Vagina (tissue), 2 donors: ENCODE measurements around the gene PLEKHF1. TPM values are rescaled to one million over a fixed set of nuclear protein-coding genes. Genes with fewer than 3 reads are reported as not detected.

Source experiments
- DNase-seq, 2 donors: peaks; one replicate each; pipeline ENCODE4 v3.0.0-alpha.2; 2017; ENCODE audit errors: extremely low spot score in 2 of 2
- H3K27ac ChIP-seq: fragments of 200-600 bp; sonication (generic); one replicate; pipeline ENCODE4 v1.5.1; 2019
- H3K27me3 ChIP-seq: fragments of 200-600 bp; sonication (generic); one replicate; pipeline ENCODE4 v1.5.1; 2019
- H3K36me3 ChIP-seq, 2 donors: fragments of 200-600 bp; sonication (generic); one replicate each; pipeline ENCODE4 v1.5.1; 2017 to 2019
- H3K4me1 ChIP-seq: fragments of 200-600 bp; sonication (generic); one replicate; pipeline ENCODE4 v1.5.1; 2019
- H3K4me3 ChIP-seq, 2 donors: fragments of 200-600 bp; sonication (generic); 1 replicate in 1 of 2; 2 replicates in 1 of 2; pipeline ENCODE4 v1.5.1; 2016 to 2019
- H3K9me3 ChIP-seq: fragments of 200-600 bp; sonication (generic); one replicate; pipeline ENCODE4 v1.5.1; 2019
- POLR2A ChIP-seq, 2 donors: fragments of 450-650 bp; IDR thresholded peaks; one replicate each; pipeline ENCODE4 v1.6.1; 2017; ENCODE audit warnings: antibody characterized with exemption in 2 of 2, mild to moderate bottlenecking in 2 of 2, moderate library complexity in 2 of 2
- POLR2AphosphoS5 ChIP-seq, 2 donors: sonication (generic); formaldehyde crosslinking; IDR thresholded peaks; one replicate each; pipeline ENCODE4 v1.9.0; 2017; ENCODE audit warnings: antibody characterized with exemption in 2 of 2, mild to moderate bottlenecking in 2 of 2, low read depth in 1 of 2; ENCODE audit not compliant: insufficient read depth in 1 of 2
- intact Hi-C: fragments of 100-400 bp; cut with DNase I; formaldehyde crosslinking; loops from one replicate; pipeline ENCODE4 v1.15.1; 2023
- total RNA-seq: library from RNA; depleted of rRNA; stranded (reverse); fragments of >200 nt; gene quantifications from one replicate; pipeline ENCODE4 v1.2.3, GENCODE V29; 2016
- TF ChIP-seq, protein P1 (sequence below), 3 experiments: fragments of 450-650 bp in 2 of 3; fragments of 200-600 bp in 1 of 3; sonication (generic) in 1 of 3; IDR thresholded peaks; one replicate each; pipeline ENCODE4 v1.5.1; 2017 to 2019; ENCODE audit warnings: antibody characterized with exemption in 3 of 3, mild to moderate bottlenecking in 2 of 3, moderate library complexity in 2 of 3

The PLEKHF1 gene
- total RNA-seq, 1 donor from 2014 or later, result 37.1 TPM

DNA sequence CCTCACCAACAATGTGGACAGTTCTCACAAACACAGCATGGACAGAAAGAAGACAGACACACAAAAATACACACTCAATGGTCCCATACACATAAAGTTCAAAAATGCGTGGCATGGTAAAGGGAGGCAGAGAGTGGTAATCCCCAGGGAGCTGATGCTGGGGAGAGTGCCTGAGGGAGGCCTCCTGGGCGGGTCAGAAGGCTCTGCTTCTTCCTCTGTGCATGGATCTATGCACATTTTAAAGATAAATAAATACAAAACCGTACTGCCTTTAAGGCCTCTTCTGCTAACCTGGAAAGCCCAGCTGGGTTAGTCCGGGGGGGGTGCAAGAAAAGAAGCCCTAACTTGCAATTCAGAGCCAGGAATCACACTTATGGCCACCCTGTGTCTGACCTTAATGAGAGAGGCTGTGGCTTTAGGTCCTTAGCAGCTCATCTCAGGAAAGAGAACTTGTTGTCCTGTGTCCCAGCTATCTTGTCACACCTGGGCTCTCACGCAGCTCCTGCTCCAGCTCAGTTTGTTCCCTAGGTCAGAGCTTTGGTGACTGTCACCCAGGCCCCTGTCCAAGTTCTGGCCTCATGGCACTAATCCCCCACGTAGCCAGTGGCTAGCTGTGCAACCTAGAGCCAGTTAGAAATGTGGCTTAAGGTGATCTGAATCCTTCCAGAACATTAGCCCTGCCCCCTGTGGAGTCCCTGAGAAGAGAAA lies 30.7 kb upstream of the PLEKHF1 start:
- DNase-seq, result no peak
- Histone ChIP-seq H3K4me1 (no peaks in the 10 kb centered on the region), H3K27me3 (no peaks in the 10 kb centered on the region), H3K4me3 (no peak overlapping the region), H3K36me3 (no peaks in the 10 kb centered on the region), H3K9me3 (no peaks in the 10 kb centered on the region), H3K27ac (no peak overlapping the region)
- TF ChIP-seq, protein P1, sequence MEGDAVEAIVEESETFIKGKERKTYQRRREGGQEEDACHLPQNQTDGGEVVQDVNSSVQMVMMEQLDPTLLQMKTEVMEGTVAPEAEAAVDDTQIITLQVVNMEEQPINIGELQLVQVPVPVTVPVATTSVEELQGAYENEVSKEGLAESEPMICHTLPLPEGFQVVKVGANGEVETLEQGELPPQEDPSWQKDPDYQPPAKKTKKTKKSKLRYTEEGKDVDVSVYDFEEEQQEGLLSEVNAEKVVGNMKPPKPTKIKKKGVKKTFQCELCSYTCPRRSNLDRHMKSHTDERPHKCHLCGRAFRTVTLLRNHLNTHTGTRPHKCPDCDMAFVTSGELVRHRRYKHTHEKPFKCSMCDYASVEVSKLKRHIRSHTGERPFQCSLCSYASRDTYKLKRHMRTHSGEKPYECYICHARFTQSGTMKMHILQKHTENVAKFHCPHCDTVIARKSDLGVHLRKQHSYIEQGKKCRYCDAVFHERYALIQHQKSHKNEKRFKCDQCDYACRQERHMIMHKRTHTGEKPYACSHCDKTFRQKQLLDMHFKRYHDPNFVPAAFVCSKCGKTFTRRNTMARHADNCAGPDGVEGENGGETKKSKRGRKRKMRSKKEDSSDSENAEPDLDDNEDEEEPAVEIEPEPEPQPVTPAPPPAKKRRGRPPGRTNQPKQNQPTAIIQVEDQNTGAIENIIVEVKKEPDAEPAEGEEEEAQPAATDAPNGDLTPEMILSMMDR (IDR thresholded peaks at IDR 0.05), result no peak
- TF ChIP-seq POLR2A (IDR thresholded peaks at IDR 0.05), result no peak
- TF ChIP-seq POLR2AphosphoS5 (IDR thresholded peaks at IDR 0.05; ENCODE audit: insufficient read depth in 1 of 2, low read depth in 1 of 2), result no peak
- intact Hi-C loops, result no loop called here

DNA sequence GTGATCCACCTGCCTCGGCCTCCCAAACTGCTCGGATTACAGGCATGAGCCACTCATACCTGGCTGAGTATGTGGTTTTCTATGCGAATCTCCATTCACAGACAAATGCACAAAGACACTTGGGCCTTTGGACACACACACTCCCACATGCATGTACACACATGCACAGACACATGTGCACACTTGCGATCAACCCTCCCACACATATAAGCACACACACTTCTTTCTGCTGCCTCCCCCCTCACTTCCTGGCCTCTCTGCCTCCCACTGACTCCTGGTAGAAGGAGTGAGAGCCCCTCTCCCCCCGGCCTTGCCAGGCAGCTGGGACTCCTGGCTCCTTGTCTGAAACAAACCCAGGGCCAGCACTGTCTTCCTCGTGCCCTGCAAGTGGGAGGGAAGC lies 29.3 kb upstream of the PLEKHF1 start:
- Histone ChIP-seq H3K4me1 (no peaks in the 10 kb centered on the region), H3K27ac (no peak overlapping the region), H3K36me3 (no peaks in the 10 kb centered on the region), H3K27me3 (no peaks in the 10 kb centered on the region), H3K9me3 (no peaks in the 10 kb centered on the region), H3K4me3 (no peak overlapping the region)
- DNase-seq, result no peak
- intact Hi-C loops, result no loop called here
- TF ChIP-seq POLR2AphosphoS5 (IDR thresholded peaks at IDR 0.05; ENCODE audit: insufficient read depth in 1 of 2, low read depth in 1 of 2) (no peak), POLR2A (IDR thresholded peaks at IDR 0.05) (no peak)
- TF ChIP-seq, protein P1 (IDR thresholded peaks at IDR 0.05), result no peak

DNA sequence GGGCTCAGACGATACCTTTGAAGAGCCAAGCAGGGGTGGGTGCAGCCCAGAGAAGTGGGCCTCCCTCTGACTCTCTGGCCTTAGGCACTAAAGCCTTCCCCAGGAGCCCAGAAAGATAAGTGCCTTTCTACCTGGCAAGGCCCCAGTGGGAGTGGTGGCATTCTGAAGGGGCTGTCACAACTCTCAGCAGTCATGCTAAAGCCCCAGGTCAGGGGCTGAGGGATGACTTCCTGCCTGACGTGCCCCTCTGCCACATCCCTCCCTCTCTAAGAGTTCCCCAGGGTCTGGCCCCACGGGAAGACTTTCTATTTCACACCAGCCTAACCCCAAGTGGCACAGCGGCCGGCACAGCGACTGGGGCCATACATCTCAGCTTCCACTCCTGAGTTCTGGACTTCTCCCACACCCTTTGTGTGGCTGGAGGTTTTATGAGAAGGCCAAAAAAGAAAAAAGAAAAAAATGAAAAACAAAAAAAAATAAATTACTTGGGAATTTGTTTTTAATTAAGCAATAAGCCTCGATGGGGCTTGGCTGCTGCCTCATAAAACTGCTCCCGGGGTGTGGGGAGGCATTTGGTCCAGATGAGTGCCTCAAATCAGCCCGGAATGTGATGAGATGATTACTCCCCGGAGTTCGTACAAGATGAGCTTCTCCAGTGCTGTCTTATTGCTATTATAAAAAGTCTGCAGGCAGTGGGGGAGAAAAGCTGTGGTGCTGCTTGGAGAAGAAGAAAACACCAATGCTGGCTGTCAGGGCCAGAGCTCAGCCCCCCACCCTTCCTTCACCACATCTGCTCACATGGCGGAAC lies 28.5 kb upstream of the PLEKHF1 start:
- Histone ChIP-seq H3K36me3 (no peaks in the 10 kb centered on the region), H3K4me3 (no peak overlapping the region), H3K9me3 (no peaks in the 10 kb centered on the region), H3K4me1 (no peaks in the 10 kb centered on the region), H3K27me3 (no peaks in the 10 kb centered on the region), H3K27ac (no peak overlapping the region)
- intact Hi-C loops, result no loop called here
- TF ChIP-seq, protein P1 (IDR thresholded peaks at IDR 0.05), result no peak
- TF ChIP-seq POLR2AphosphoS5 (IDR thresholded peaks at IDR 0.05; ENCODE audit: insufficient read depth in 1 of 2, low read depth in 1 of 2) (no peak), POLR2A (IDR thresholded peaks at IDR 0.05) (no peak)
- DNase-seq, result no peak

DNA sequence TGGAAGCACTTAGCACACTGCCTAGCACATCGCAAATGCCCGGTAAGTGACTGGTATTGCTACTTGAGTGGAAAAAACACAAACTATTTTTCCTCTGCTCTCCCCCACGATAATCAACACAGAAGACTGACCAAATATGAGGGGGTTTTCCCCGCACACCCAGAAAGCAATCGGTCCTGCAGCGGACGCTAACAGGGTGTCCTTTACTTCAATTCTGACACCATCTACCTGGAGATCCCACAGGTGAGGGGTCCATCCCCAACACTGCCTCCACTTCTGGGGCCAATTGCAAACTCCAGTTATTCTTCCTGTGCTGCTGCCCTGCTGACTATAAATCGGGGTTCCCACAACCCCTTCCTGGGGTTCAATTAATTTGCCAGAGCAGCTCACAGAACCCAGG lies 26.2 kb upstream of the PLEKHF1 start:
- intact Hi-C loops, result no loop called here
- Histone ChIP-seq H3K9me3 (no peaks in the 10 kb centered on the region), H3K4me1 (no peaks in the 10 kb centered on the region), H3K27ac (no peak overlapping the region), H3K4me3 (no peak overlapping the region), H3K36me3 (no peaks in the 10 kb centered on the region), H3K27me3 (no peaks in the 10 kb centered on the region)
- TF ChIP-seq, protein P1 (IDR thresholded peaks at IDR 0.05), result no peak
- no peak for TF ChIP-seq POLR2AphosphoS5 (IDR thresholded peaks at IDR 0.05; ENCODE audit: insufficient read depth in 1 of 2, low read depth in 1 of 2)
- no peak for DNase-seq

DNA sequence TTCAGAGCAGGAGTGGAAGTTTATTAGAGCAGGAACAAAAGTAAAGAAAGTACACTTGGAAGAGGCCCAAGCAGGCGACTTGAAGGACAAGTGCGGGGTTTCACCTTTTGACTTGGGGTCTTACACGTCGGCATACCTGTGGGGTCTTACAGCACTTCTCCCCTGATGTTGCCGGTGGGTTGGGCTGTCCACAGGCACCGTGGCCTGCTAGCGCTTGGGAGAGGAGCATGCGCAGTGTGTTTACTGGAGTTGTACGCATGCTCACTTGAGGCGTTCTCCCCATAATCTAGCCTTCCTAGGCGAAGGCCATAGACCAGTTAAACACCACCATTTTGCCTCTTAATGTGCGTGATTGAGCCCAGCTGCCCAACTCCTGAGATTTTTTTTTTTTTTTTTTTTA lies 25.0 kb upstream of the PLEKHF1 start:
- H3K27me3 ChIP-seq, result no peaks in the 10 kb centered on the region
- no peak for DNase-seq
- intact Hi-C loops, result no loop called here
- TF ChIP-seq POLR2A (IDR thresholded peaks at IDR 0.05) (no peak), POLR2AphosphoS5 (IDR thresholded peaks at IDR 0.05; ENCODE audit: insufficient read depth in 1 of 2, low read depth in 1 of 2) (no peak)
- TF ChIP-seq, protein P1 (IDR thresholded peaks at IDR 0.05), result no peak
- H3K36me3 ChIP-seq, result no peaks in the 10 kb centered on the region
- H3K4me1 ChIP-seq, result peaks cover 3% of the 10 kb centered on the region
- H3K9me3 ChIP-seq, result no peaks in the 10 kb centered on the region
- H3K27ac ChIP-seq, result no peak overlapping the region
- H3K4me3 ChIP-seq, result no peak overlapping the region
